Sciatic nerve (tissue), 2 donors: ENCODE data around the gene SRP9. TPM values are rescaled to one million over a fixed set of nuclear protein-coding genes. Genes with fewer than 3 reads are reported as not detected.
A peak's percentile ranks its signal among the peaks of the same experiment; 100 is the strongest.
"Not testable (repeated sequence)": the region's sequence is repeated elsewhere in the genome, so short reads cannot be mapped to it uniquely, and the experiment has no call there.

Source experiments
- ATAC-seq: fragments of 200-7000 bp; cut with Tn5 transposase; one replicate; pipeline ENCODE4 v1.9.1; 2020; ENCODE audit warnings: mild to moderate bottlenecking, moderate library complexity
- DNase-seq: peaks from one replicate; pipeline ENCODE4 v3.0.0-alpha.2; 2020; ENCODE audit warnings: low spot score
- intact Hi-C: fragments of 100-400 bp; cut with DNase I; formaldehyde crosslinking; loops from one replicate; pipeline ENCODE4 v1.14.2; 2022
- total RNA-seq: library from RNA; stranded (reverse); fragmentation: NEBNext Ultra II Directional; extraction: Animal tissue kit (Norgen Biotek cat#: 25700); gene quantifications from one replicate; pipeline ENCODE4 v1.2.1, GENCODE V29; 2021
- donor health status: DM: no; HTN: no; CAD: no.
- donor health status: DM: no; HTN: no; CAD: no.

Gene SRP9
- total RNA-seq, 1 donor from 2014 or later, result 151 TPM

DNA sequence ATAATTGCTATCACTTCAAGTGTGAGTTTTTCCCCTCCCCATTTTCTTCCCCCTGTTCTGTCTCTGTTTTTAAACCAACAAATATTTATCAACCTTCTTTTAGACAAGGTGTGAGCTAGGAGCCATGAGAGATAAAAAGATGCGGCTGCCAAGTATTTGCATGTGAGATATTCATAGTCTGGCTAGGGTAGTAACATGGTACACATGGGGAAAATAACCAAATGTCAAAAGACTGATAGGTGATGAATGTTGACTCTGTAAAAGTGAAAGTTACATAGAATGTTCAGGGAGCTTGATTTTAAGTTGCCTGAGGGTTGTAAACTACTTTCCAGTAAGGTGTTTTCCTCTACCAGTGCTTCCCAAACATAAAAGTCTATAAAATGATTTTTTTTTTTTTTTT is 25.4 kb upstream of the SRP9 start:
- DNase-seq (no peak), ATAC-seq (no peak)
- intact Hi-C loops, result no loop called here

DNA sequence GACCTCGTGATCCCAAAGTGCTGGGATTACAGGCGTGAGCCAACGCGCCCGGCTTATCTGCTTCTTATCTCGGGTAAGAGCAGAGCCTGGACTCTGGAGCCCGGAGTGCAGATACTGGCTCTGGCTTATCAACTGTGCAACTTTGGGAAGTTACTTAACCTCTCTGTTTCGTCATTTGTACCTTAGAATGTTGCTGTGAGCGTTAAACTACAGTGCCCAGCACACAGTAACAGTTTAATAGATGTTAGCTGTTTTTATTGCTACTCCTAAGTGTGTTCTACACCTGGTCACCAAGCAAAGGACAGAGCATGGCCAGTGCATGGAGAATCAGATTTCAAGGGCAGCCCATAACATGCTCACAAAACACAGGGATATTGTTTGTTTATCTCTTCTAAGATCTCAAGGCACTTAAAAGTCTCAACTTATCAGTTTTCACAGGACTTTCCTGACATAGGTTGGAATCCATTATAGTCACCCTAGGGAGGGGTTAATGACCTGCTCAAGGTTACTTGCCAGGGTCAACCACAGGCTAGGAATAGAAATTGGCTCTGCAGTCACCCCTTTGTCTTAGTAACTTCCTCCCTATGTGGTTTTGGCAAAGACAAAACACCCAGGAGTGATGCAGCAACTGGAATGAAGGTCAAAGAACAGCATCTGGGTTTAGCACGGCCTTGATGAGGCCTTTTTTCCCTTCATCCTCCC is 22.5 kb upstream of the SRP9 start:
- no peak for DNase-seq
- peak; percentile 89 for ATAC-seq
- intact Hi-C loops, result no loop called here

DNA sequence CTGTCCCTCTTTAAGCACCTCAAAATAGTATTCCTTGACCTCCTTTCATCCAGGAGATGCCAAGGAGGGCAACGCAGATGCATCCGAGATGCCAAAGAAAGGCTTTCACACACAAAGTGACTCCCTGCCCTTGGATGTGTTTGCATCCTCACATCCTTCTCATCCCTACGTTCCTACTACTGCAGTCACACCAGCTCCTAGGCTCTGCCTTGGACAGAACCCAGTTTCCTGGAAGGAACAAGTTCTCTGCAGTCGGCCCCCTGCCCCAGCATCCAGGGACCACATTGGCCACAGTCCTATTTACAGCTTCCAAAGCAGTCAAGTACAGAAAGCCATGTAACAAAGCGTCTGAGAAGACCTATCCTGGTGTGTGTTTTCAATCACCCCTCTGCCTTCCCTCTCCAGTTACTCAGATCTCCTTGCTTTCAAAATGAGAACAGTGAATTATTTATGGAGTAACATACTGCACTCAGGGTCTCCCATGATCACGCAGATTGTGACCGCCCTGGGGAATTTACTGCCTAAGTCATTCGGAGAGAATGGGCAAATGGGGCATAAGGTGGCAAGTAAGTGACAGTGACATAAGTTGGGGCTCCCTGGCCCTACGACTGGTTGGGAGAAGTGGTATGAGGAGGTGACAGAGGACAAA is 21.8 kb upstream of the SRP9 start:
- peak; percentile 39 for ATAC-seq
- no peak for DNase-seq

DNA sequence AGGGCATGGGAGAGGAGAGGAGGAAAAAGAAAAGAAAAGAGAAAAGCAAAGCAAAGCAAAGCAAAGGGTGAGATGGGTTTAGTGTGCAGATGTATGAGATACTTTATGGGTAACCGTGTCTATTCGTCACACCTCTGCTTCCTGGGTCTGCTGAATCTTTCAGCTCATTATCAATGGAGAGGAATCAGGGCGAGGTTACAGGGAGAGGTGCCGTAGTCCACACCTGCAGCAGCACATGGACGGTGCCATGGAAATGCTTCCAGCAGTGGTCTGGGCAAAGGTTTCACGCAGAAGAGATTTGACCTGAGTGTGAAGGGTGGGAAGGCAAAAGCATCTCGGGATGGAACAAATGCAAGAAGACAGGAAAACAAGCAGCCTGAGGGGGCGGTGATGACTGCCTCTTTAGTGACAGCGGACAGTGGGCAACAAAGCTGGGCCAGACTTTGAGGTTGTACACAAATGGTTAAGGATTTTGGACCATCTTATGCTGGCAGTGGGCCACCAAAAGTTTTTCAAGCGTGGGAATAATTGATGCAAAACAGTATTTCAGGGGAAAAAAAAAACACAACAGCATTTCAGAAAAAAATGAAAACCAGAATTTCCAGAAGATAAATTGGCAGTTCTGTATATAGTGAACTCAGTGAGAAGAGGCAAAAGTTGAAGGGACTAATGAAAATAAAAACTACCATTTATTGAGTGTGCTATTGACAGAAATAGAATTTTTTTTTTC is 19.5 kb upstream of the SRP9 start:
- ATAC-seq, result no peak
- intact Hi-C loops, result no loop called here
- peak; percentile 30 for DNase-seq

More for the DNA sequence above, 21.8 kb upstream of the SRP9 start:
- intact Hi-C loops, result no loop called here

DNA sequence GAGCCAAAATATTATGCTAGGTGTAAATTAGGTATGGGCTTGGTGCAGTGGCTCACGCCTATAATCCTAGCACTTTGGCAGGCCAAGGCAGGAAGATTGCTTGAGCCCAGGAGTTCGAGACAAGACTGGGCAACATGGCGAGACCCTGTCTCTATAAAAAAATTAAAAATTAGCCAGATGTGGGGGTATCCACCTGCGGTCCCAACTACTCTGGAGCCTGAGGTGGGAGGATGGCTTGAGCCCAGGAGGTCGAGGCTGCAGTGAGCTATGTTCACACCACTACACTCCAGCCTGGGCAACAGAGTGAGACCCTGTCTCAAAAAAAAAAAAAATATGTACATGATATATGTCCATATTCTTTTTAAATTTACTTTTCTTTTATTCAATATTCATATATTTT is 17.7 kb upstream of the SRP9 start:
- intact Hi-C loops, ATAC-seq, DNase-seq: not testable (repeated sequence)

DNA sequence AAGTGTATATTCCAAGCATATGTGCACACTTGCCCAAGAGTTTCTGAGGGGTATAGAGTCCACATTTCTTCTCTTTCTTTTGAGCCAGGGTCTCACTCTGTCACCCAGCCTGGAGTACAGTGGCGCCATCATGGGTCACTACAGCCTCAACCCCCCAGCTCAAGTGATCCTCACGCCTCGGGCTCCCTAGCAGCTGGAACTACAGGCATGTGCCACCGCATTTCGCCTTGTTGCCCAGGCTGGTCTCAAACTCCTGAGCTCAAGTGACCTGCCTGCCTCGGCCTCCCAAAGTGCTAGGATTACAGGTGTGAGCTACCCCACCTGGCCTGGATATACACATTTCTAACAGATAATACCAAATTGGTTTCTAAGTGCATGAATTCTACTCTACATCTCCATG is 17.1 kb upstream of the SRP9 start:
- ATAC-seq (no peak), DNase-seq (peak; percentile 32)
- intact Hi-C loops, result no loop called here

DNA sequence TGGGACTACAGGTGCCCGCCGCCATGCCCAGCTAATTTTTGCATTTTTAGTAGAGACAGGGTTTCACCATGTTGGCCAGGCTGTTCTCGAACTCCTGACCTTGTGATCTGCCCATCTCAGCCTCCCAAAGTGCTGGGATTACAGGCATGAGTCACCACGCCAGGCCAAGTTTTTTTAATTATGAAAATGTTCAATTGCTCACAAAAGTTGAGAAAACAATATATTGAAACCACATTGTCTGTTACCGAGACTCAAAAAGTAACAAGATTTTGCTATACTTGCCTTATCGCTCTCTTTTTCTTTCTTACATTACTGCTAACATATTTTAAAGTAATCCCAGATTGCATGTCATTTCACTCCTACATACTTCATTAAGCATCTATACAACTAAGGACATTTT is 16.2 kb upstream of the SRP9 start:
- ATAC-seq, intact Hi-C loops: not testable (repeated sequence)
- DNase-seq, result peak; percentile 22

DNA sequence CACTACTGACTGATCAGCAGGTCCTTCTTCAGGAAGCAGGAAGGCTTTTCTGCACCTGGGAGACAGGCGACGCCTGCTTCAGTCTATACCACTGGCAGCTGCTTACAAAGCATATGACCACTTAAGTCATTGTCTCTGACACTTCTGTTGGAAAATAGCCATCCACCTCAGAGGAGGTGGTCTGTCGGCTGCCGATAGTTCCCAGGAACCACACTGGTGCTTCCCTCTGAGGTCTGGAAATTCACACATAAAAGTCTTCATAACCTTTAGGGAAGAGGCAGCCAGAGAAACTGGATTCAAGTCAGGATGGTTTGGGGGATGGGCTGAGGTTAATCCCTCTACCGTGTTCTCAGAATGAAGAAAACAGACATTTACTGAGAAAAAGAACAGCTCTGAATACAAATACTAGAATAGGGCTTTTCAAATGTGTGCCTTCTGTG is 15.6 kb upstream of the SRP9 start:
- ATAC-seq, result no peak
- peak; percentile 35 for DNase-seq
- intact Hi-C loops, result no loop called here

DNA sequence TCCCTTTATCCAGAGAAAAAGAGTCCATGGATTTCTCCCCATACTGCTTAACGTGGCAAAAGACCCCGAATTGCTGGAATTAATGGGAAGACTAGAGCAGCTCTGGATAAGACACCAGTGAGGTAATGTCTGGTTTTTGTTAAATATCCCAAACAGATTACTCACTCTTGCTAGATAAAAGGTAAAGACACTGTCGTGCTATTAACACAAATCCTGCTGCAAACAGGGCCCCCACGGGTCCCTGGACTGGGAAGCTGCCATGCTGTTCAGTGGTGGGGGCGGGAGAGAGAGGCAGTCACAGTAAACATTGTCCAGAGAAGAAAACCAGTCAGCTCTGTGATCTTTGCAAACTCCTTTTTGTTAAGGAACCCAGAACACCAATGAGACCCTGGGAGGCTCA is 15.2 kb upstream of the SRP9 start:
- intact Hi-C loops, result no loop called here
- DNase-seq (peak; percentile 22), ATAC-seq (no peak)

DNA sequence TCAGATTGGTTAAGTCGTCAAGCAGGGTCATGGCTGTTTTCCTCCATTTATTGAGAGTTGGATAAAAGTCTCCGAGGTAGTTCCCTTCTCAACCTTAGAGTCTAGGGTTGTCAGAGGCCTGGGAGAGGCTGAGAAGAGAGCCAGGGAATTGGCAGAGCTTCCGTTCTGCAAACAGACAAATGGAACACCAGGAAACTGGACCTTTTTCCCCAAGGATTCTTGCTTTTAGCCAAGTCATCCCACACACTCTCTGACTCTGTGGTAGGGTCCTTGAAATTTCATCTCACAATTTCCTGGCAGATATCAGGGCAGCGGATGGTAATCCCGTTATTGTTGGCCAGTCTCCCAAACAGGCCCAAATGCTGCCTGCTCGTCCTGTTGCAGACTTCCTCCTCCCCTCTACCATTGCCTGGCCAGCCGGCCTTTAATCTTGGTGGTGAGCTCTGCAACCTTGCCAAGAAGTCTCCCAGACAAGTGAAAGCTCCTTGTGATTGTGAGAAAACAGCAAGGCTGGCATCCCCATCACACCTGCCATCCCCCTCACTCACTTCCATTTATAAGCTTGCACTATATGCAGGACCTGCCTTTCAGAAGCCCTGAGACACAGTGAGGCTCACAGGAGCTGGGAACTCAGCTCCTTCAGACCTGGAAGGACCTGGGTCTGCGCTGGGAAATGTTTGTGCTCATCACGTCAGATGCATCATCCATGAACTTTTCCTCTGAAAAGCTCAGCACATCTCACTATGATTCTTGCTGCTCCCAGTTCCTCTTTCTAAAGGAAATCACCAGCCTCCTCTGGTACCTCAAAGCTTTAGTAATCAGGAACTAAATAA is 13.7 kb upstream of the SRP9 start:
- DNase-seq (peak; percentile 65), ATAC-seq (peak; percentile 5)
- intact Hi-C loops, result no loop called here

DNA sequence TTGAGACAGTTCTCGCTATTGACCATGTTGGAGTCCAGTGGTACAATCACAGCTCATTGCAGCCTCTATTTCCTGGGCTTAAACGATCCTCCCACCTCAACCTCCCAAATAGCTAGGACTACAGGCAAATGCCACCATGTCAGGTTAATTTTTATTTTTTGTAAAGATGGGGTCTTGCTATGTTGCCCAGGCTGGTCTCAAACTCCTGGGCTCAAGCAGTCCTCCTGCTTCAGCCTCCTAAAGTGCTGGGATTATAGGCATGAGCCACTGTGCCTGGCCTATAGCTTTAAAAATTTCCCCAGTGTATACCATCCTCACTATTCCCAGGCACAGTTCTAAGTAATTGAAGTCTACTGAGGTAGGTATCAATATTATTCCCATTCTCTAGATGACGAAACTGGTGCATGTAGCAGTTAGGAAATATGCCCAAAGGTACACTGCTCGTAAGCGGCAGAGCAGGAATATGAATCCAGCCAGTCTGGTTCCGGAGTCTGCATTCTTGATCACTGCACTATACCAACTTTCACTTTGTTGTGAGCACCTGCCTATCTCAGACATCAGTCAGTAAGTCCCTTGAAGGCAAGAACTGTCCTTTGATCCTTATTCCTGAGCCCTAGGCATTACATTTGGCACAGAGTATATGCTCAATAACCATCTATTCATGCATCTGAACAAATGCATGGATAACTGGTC is 11.5 kb upstream of the SRP9 start:
- DNase-seq, result no peak
- no peak for ATAC-seq
- intact Hi-C loops, result no loop called here

DNA sequence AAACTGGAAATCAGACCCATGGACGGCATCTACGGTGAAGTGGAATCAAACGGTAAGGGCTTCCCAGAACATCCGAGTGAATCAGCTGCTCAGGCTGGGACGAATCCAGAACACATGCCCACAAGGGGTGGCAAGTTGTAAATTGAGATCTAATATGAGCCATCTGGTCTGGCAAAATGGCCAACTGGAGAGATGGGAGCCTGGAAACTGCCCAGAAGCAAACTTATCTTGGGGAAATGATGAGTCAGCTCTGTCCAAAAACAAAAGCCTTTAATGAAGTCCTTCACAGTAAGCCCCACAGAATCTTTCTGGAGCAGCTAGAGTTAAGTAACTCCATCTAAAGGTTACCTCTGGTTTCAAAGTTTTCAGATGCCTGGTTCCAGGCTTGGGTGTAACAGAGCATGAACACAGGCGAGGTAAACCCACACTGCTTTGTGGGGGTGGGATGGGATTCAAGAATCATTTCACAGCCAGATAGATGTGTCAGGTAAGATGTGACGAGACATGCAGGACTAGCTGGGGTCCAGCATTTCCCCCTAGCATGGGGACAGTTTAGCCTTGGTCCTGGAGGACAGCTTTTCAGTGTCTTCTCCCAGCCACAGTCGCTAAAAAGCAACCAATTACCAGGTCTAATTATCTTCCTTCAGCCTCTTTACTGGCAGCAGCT is 10.5 kb upstream of the SRP9 start:
- peak; percentile 63 for DNase-seq
- intact Hi-C loops, result no loop called here
- peak; percentile 18 for ATAC-seq

DNA sequence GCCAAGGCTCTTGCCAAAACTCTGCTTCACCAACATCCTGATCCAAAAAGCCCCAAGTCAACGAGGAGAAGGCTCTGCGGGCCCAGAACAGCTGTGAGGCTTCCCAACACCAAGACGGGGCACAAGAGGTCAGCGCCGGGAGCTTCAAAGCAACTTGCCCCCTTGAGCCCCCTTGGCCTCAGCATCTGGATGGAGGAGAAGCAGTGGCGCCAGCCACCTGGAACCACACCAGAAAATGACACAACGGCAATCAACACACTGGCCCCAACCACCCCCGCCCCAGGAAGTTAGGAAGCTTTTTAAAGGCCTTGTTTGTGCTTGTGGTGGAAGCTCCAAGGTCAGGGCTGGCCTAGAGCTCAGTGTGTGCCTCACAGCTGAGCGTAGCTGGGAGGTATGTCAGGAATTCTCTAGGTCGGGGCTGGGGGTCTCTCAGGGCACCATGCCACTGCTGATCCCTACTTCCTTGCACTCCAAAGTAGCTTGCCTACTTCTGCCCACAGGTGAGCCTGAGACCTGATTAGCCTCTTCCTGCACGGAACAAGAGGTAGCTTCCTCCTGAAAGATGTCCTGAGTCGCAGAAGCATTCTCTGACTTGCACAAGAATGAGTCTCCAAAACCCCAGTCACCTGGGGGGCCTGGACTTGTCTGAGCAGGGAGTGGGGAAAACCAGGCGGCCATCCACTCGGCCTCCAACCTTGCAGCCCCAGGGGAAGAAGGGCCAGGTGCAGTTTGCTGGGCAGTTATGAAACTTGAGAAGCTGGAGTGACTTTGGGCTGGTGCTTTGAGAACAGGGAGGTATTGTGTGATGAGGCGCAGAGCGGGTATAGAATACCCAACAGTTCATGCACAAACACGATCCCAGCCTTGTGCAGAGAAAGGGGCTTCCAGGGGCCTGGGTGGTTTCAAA is 9.7 kb upstream of the SRP9 start:
- ATAC-seq (peak; percentile 72), DNase-seq (peak; percentile 84)
- intact Hi-C loops, result no loop called here

DNA sequence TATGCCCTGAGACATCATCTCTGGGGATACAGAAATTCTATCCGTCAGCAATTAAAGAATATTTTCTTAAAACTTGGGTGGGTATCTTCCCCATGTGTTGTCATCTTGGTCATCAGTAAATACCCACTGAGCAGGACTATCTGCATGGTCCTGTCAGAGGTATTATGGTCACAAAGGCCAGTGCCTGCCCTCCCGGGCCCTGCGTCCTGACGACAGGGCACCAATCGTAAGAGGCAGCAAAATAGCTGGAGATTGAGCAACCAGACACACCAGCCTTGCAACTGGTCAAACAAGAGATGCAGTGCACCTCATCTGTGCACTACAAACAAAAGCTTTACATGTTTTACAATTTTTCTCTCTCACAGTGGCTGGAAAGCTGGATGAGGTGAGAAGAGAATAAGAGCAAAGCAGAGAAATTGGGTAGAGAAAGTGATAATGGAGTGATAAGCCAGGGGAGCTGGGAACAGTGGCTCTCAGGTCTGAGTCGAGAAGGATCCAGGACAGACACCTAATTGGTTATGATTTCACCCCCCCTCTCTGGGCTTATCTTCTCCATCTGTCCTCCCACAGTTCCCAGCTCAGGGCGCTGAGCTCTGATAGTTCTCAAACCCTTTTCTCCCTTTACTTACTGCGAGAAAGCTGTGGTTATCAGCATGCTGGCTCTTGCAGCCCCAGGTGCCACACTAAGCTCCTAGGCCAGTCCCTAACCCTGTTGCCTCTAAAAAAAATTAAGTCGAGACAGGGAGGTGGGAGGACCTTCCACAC is 8.8 kb upstream of the SRP9 start:
- DNase-seq (no peak), ATAC-seq (no peak)
- intact Hi-C loops, result no loop called here

DNA sequence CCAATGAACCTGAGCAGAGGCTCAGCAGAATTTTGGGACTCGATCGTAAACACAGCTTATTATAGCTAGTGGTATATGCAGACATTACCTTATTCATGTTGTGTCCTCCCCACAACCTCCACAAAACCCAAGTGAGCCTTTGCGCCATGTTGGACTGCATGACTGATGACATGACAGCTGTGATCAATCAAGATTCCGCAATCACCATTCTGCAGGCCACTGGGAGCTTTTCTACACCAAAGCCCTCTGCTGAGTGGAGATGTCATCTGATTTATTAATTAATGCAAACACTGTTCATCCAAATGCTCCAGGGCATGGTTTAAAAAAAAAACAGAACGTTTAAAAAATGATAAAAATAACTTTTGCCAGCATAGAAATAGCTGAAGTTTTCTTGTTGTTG is 7.9 kb upstream of the SRP9 start:
- intact Hi-C loops, result loop anchor here (5.0 kb wide), 1 partner anchor 292 kb away; no protein-coding TSS in a partner anchor
- DNase-seq (no peak), ATAC-seq (no peak)

DNA sequence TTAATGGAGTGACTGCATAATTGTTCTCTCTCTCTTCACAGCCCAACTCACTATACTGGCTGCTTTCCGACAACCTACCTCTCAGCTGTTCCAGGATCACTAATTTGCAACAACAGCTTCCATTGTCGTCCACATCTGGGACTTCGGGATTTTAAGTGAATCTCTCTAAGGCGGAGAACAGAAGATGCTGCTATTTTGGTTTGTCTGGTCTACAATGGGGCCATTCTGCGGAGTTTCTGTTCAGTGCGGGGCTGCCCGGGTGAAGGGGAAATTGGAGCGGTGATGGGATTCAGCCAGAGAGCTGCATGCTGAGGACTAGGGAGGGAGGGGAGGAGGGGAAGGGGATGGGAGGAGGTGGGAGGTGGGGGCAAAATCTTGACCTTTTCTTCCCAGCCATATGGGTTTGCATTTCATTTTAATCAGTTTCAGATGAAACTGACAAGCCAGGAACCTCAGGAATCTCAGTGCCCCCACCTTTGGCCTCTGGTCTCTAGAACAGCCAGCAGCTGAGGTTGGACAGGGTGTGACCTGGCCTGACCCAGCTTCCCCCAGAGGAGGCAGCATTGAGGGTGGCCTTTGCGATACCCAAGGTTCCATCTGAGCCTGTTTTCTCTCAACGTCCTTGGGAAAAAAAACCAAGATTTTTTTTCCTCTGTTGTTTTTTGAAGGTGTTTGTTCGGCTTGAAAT is 6.9 kb upstream of the SRP9 start:
- intact Hi-C loops, result loop anchor here (5.0 kb wide), 1 partner anchor 293 kb away; no protein-coding TSS in a partner anchor
- DNase-seq (no peak), ATAC-seq (peak; percentile 70)
